Measurements from ENCODE around the gene TRMT2B.
"Not testable (repeated sequence)": the region's sequence is repeated elsewhere in the genome, so short reads cannot be mapped to it uniquely, and the experiment has no call there.

Gene TRMT2B

DNA sequence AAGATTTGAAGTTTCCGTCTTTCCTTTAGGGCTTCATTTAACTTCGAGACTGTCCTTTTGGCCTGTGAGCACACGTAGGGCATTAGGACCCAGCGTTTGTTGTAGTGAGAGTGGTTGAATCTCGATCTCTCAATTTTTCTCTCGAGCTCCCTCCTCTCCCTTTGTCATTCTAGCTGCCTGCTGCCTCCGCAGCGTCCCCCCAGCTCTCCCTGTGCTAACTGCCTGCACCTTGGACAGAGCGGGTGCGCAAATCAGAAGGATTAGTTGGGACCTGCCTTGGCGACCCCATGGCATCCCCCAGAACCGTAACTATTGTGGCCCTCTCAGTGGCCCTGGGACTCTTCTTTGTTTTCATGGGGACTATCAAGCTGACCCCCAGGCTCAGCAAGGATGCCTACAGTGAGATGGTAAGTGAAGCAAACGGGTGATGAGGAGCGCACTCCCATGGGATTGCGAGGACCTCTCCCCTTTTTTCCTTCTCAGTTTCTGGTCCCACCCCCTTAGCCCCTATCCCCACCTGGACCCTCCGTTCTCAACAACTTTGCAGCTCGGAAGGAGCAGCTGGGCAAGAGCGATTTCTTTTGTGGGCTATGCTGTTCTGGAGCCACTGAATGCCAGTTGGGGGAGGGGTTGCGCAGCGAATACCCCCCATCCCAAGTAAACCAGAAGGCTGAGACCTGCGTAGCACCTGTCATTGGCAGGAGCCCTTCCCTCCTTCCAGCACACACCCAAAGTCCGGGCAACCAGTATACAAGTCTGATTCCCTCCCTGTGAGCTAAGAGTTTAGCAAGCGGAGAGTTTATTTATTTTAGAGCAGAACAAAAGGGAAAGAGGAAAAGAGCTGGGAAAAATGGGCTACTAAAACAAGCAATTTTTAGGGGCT is 27.0 kb upstream of the TRMT2B start, which contains the start of gene TMEM35A:
Gene TMEM35A, plus strand, starts transcription at position 164 of the 883 bp plus-strand sequence. Its CDS starts 124 bp downstream, at position 288.
- H3K4me3 ChIP-seq (ENCODE audit: low read depth, low read length): no peak within 1 kb of the TSS
- TF ChIP-seq, protein P1, sequence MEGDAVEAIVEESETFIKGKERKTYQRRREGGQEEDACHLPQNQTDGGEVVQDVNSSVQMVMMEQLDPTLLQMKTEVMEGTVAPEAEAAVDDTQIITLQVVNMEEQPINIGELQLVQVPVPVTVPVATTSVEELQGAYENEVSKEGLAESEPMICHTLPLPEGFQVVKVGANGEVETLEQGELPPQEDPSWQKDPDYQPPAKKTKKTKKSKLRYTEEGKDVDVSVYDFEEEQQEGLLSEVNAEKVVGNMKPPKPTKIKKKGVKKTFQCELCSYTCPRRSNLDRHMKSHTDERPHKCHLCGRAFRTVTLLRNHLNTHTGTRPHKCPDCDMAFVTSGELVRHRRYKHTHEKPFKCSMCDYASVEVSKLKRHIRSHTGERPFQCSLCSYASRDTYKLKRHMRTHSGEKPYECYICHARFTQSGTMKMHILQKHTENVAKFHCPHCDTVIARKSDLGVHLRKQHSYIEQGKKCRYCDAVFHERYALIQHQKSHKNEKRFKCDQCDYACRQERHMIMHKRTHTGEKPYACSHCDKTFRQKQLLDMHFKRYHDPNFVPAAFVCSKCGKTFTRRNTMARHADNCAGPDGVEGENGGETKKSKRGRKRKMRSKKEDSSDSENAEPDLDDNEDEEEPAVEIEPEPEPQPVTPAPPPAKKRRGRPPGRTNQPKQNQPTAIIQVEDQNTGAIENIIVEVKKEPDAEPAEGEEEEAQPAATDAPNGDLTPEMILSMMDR (IDR thresholded peaks at IDR 0.05; ENCODE audit: control insufficient read depth, extremely low read depth, insufficient read depth): no peak
- no peak for DNase-seq (ENCODE audit: low read depth)

DNA sequence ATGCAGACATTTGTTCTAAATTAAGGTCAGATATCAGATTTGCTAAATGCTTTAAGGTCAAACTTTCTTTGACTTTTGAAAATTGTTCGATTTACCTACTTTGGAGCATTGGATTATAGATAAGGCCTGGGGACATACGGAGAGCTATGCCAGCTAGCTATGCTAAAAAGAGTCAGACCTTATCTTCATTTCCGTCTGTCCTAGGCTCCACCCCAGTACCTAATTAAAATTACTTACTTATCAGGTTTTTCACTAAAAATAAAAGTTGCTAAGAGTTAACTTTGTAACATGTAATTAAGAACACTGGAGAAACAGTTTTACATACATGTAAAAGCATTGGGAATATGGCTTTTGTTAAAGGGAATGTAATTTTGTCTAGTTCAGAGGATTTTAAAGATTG is 19.7 kb upstream of the TRMT2B start:
- DNase-seq (ENCODE audit: low read depth): no peak
- TF ChIP-seq, protein P1 (IDR thresholded peaks at IDR 0.05; ENCODE audit: control insufficient read depth, extremely low read depth, insufficient read depth): no peak
- no peak overlapping the region for H3K4me3 ChIP-seq (ENCODE audit: low read depth, low read length)

DNA sequence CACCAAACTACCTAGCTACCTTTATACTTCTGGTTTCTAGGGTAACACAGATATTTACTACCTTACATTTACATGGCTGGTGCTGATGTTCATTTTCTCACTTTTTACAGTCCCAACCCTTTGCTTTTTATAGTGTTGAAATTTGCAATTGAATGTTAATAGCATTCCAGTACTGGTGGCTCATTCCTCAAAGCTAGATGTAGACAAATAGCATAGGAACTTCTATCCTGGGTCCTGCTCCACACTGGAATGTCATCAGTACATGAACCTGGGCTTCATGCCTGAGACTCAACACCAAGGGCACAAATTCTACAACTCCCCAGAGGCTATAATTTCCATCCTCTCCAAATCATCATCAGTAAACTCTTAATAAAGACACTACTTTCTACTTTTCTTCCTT is 10.3 kb upstream of the TRMT2B start:
- no peak overlapping the region for H3K4me3 ChIP-seq (ENCODE audit: low read depth, low read length)
- DNase-seq (ENCODE audit: low read depth): no peak
- TF ChIP-seq, protein P1 (IDR thresholded peaks at IDR 0.05; ENCODE audit: control insufficient read depth, extremely low read depth, insufficient read depth): no peak

DNA sequence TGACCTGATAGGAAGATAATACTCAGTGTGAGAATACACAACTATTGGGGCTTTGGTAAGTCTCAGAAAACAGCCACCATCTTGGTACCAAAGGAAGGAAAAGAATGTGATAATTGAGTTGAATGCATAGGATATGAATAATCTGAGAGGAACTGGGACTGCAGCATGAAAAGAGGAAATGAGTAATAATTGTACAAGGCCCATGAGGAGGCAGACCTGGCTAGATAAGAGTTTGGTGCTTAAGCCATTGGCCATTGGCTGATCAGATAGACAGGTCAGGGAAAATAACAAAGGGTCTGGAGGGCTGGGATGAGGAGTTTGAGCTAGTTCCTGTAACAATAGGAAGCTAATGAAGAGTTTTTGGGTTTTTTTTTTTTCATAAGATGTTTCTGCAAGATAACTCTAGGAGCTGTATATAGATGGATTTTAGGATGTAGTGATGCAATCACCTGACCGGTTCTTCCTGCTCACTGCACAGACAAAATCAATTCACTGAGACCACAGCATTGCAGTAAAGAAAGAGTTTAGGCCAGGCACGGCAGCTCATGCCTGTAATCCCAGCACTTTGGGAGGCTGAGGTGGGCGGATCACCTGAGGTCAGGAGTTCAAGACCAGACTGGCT is 5.3 kb upstream of the TRMT2B start:
- TF ChIP-seq, protein P1 (IDR thresholded peaks at IDR 0.05; ENCODE audit: control insufficient read depth, extremely low read depth, insufficient read depth): no peak
- H3K4me3 ChIP-seq (ENCODE audit: low read depth, low read length): no peak overlapping the region
- DNase-seq (ENCODE audit: low read depth): no peak

DNA sequence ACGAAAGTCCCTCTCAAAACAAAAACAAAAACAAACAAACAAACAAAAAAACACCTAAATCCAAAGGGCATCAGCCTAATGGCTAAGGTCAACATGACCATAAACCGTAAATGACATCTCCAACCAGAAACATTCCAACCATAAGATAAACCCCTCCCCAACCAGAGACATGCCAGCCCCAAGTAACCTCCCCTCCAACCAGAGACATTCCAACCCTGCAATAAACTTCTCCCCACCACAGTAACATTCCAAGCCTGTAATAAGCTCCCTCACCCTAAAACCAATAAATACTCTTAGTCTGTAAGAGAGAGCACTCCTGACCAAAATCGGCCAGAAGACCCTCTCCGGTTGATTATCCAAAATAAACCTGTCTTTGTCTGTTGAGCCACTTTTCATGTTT is 4.6 kb upstream of the TRMT2B start:
- not testable (repeated sequence) for H3K4me3 ChIP-seq (ENCODE audit: low read depth, low read length); DNase-seq (ENCODE audit: low read depth)

DNA sequence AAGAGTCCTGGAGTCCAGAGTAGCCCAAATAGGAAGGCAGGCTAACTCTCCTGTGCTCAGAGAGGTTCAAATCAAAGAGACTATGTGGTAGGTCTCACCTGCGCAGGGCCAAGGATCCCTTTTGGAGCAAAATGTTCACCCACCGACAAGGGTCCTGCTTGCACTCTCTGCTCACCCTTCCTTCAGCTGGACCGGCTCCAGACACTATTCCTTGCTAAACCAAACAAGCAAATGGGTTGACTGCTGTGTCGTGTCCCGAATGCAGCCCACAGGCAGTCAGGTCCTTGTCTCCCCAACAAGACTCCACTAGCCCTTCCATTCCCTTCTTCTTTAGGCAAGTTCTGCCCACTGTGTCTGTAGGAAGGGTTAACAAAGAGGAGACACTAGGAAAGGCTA is 760 bp downstream of the TRMT2B start:
- H3K4me3 ChIP-seq (ENCODE audit: low read depth, low read length): peak overlapping the region; percentile 62
- DNase-seq (ENCODE audit: low read depth): no peak
- TF ChIP-seq, protein P1 (IDR thresholded peaks at IDR 0.05; ENCODE audit: control insufficient read depth, extremely low read depth, insufficient read depth): no peak

DNA sequence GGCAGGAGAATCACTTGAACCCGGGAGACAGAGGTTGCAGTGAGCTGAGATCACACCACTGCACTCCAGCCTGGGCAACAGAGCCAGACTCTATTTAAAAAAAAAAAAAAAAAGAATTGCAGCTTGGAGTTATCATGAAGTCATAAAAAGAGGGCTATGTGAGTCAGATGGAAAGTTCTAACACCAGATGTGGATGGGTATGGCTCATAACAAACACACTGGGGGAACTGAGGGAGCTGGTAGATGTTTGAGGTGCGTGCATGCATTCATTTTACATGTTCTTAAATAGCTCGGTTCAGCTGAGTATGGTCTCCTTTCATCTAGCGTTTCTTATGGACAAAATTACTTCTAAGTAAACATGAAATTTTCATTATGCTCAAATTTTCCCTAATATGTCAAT is 11.7 kb downstream of the TRMT2B start:
- DNase-seq (ENCODE audit: low read depth): no peak
- TF ChIP-seq, protein P1 (IDR thresholded peaks at IDR 0.05; ENCODE audit: control insufficient read depth, extremely low read depth, insufficient read depth): no peak
- no peak overlapping the region for H3K4me3 ChIP-seq (ENCODE audit: low read depth, low read length)
